ENCODE measurements around the gene DYRK1A.
A peak's percentile ranks its signal among the peaks of the same experiment; 100 is the strongest.

DYRK1A gene

GRCh38 chr21:37419228-37419906, 52.8 kb downstream of the DYRK1A start:
- ATAC-seq (no peak), DNase-seq (no peak)

DNA sequence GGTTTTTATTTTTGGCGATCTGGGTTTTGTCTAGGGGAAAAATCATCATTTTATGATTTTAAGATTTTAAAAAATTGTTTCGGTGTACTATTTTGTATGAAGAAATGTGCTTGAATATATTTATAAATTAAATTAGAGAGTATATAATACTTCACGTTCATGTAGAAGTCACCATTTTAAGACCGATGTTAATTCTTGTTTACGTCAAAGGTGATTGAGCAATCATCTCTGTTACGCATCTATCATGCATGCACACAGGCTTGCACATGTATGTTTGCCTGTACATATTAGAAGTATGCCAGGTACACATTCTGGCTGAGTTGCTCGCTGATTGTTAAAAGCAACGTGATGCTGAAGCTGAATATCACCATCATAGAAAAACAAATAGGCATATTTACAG, 54.7 kb downstream of the DYRK1A start:
- ATAC-seq (no peak), DNase-seq (no peak)

DNA sequence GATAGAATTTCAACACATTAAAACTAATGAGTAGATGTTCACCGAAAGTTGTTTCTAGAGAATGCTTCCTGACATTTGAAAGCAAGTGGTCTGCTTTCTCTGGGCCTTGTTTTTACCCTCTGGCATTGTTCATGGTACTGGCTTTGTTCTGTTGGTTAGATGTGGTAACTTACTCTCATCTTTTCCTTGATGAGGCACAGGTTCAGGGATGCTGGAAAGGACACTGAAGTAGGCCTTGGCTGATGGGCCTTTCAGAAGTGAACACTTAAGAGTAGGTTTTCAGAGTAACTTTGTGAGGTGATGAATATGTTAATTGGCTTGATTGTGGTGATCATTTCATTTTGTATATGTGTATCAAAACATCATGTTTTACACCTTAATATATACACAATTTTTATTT, 55.8 kb downstream of the DYRK1A start:
- DNase-seq: no peak
- peak; percentile 66 for ATAC-seq

GRCh38 chr21:37423103-37423502, 56.5 kb downstream of the DYRK1A start:
- no peak for DNase-seq
- ATAC-seq: no peak

GRCh38 chr21:37424396-37424795, 57.8 kb downstream of the DYRK1A start:
- DNase-seq: no peak

DNA sequence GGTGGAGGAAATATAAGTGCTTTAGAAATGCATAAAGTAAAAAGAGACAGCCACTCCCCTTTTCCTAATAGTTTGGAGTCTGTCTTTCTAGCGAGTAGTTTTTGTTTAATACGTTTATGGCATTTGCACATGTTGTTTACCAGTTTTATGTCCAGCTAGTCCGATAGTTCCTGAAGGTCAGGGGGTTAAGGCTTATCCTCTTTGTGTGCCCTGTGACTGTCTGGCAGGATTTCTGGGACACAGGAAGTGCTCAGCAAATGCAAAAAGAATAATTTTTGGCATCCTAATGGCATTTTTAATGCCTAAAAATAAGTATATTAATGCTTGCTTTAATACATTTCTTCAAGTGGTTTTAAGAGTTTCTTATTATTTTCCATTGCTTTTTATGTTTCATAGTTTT, 58.4 kb downstream of the DYRK1A start:
- ATAC-seq (no peak), DNase-seq (no peak)

More at GRCh38 chr21:37424396-37424795, 57.8 kb downstream of the DYRK1A start:
- ATAC-seq: no peak

DNA sequence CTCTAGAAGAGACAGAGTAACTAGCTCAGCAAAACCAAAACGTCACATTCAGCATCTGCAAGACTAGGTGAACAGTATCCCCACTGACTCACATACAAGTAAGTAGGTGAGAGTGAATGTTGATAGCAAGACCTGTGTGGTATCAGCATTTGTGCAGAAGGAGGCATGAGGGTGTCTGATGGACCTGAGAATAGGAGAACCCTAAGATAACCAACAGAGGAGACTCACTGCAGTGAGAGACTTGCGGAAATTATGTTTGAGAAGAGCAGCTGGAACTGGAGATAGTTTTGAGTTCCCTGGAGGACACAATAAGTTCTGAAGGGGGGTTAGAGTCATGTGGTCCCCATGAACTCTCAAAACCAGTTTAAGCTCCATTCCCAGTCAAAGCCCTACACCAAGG, 59.1 kb downstream of the DYRK1A start:
- DNase-seq: no peak
- no peak for ATAC-seq

DNA sequence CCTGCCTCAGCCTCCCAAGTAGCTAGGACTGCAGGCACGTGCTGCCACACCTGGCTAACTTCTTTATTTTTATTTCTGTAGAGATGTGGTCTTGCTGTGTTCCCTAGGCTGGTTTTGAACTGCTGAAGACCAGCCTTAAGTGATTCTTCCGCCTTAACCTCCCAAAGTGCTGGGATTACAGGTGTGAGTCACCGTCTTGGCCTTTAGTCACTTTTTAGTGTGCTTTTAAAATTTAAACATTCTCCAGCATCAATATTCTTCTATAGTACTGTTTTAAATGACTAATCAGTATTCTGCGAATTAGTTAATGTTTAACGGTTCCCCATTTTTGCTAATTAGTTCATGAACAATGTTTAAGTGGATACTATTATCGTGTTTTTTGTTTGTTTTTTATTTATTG, 60.6 kb downstream of the DYRK1A start:
- DNase-seq (no peak), ATAC-seq (no peak)

DNA sequence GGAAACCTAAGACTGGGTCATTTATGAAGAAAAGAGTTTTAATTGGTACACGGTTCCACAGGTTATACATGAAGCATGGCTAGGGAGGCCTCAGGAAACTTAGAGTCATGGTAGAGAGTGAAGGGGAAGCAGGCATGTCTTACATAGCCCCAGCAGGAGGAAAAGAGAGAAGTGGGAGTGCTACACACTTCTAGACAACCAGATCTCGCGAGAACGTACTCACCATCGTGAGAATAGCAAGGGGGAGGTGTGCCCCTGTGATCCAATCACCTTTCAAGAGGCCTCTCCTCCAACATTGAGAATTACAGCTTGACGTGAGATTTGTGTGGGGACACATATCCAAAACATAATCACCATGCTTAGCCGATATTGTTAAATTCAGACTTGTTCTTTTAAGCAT, 62.8 kb downstream of the DYRK1A start:
- ATAC-seq (no peak), DNase-seq (no peak)

DNA sequence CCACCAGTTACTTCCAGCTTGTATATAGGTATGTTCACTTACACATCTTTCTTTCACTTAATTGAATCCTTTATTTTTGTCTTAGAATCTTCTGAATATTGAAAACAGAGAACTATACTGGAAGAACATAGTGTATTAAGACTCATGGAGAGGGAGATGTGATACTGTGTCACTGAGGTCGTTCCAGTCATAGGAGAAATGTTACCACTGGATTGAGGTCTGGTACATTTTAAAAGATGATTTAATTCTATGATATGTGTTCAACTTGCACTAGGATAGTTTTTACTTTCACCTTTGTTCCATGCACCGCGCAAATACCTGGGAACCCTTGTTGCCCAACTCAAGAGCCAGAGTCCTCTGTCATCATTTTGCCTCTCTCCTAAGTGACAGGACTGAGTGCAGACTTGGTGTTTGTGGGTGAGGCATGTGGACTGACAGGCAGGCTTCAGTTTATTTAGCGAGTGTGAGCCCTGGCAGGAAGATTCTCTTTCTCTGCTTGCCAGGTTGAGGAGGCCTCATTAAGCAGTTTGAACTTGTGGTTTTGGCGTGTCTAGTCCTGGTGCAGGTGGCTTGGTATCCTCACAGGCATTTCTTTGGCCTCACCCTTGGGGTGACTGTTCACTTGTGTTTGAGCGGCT, 63.7 kb downstream of the DYRK1A start:
- no peak for ATAC-seq
- no peak for DNase-seq

- DNase-seq (no peak), ATAC-seq (no peak)
Measured at GRCh38 chr21:37431243-37431642, 64.7 kb downstream of the DYRK1A start.

- ATAC-seq: no peak
- DNase-seq: no peak
Measured at GRCh38 chr21:37432710-37433455, 66.3 kb downstream of the DYRK1A start.

- ATAC-seq: no peak
Measured at GRCh38 chr21:37433456-37433840, 66.9 kb downstream of the DYRK1A start.

DNA sequence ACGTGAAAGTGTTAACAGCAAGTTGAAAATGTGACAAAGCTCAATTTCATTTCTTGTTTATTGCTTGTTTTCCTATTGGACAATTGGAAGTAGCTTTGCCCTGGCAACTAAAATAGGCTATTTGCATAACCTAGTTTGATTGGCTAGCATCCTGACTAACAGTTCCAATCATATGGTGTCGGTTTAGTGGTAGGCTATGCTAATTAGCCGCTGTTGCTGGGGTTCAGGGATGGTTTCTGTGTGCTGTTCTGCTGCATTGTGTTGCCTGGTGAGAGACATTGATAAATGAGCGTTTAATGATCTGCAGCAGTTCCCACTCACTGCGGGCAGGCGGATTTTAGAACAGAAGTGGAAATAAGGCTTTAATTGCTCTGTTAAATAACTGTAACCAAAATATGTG, 68.5 kb downstream of the DYRK1A start:
- peak; percentile 98 for ATAC-seq

More at GRCh38 chr21:37433456-37433840, 66.9 kb downstream of the DYRK1A start:
- DNase-seq: no peak

DNA sequence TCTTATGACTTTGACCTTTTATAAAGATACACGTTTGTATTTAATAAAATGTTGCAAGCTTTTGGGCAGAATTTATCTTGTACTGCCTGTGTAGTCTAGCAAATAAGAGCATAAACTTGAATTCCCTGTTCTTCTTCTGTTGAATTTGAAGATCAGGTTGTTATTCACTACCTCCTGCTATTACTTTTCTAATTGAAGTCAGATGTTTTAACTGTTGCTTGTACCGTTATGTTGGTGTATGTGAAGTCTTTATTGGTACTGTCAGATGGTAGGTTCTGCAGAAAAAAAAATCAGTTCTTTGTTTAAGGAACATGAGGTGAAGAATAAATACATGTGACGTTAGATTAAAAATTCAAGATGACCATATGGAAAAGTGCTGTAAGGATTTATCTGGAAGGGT, 69.1 kb downstream of the DYRK1A start:
- DNase-seq (no peak), ATAC-seq (no peak)

More for the DNA sequence above, 68.5 kb downstream of the DYRK1A start:
- peak; percentile 40 for DNase-seq

DNA sequence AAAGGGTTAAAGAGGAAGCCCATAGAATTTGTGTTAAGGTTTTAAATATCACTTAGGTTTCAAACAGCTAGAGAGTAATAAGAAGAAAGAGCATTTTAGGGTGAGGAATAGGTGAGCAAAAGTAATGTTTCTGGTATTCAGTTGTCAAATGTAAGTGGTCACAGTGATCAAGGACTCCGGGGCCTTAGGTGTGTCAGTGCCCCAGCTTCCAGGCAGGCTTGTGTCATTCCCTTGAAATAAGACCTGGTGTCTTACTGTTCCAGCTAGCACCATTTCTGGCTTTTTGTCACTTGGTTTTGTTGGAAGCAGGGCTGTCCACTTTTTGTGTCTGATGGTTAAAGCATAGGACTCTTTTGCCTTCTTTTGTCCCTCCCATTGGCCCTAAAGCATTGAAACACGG, 69.6 kb downstream of the DYRK1A start:
- DNase-seq (no peak), ATAC-seq (no peak)

DNA sequence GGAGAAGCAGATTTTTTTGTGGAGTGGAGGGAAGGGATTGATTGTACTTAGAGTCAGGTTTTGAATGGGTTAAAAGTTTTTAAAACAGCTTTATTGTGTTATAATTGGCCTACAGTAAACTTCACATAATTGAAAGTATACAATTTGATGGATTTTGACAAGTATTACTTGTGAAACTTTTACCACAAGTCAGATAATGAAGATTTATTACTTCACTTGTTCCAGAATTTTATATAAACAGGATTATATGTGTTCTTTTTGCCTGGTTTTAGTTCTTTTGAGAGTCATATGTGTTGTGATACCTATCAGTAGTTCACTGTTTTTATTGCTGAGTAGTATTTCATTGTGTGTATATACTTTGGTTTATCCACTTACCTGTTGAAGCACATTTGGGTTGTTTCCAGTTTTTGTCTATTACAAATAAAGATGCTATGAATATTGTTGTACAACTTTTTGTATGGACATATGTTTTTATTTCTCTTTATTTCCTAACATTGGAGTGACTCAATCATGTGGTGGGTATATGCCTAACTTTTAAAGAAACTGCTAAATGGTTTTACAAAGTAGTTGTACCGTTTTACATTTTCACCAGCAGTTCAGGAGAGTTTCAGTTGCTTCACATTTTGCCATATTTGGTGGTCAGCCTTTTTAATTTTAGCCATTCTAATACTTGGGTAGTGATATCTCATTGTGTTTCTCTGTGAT, 71.0 kb downstream of the DYRK1A start:
- ATAC-seq (no peak), DNase-seq (no peak)

- DNase-seq: no peak
- no peak for ATAC-seq
Measured at GRCh38 chr21:37443683-37444082, 77.1 kb downstream of the DYRK1A start.

- ATAC-seq: no peak
- no peak for DNase-seq
Measured at GRCh38 chr21:37445228-37445627, 78.7 kb downstream of the DYRK1A start.

DNA sequence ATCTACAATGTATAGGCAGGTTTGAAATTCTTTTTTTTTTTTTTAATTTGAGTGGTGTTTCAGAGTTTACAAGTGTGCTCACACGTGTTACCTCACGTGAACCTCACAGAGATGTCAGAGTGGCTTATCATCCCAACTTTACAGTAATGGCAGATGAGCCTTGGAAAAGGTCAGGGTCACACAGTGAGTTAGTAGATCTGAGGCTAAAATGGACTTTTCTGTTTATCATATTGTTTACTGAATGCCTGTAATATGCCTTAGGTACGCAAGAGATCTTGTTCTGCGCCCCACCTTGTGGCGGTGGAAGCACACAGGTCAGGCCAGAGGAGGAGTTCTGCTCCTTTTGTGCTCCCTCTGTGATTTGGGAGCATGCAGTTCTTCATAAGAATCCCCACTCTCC, 80.0 kb downstream of the DYRK1A start:
- ATAC-seq (no peak), DNase-seq (no peak)

GRCh38 chr21:37447288-37447936, 80.8 kb downstream of the DYRK1A start:
- peak; percentile 11 for ATAC-seq

DNA sequence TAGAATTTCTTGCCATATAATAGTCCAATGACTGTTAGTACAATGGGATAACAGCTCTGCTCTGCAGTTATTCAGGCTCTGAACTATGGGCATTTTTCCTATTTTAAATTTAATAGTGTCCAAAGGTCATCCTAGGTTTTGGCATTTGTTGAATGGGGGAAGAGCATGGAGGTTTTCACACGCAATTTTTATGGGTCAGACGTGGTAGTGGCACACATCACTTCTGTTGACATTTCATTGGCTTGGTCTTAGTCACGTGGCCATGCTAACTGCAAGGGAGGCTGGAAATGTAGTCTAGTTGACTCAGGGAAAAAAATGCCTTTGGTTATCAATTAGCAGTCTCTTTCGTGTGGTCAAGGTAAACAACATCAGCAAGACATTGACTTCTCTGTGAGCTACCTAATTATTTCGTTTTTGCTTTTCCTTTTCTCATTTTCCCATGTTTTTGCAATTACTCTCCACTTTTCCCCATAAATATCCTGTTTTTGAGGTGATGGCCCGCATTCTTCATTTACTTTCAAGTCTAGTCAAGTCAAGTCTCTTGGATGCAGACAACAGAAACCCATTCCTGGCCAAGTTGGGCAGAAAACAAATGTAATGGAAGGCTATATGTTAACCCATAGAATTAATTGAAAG, 82.8 kb downstream of the DYRK1A start:
- ATAC-seq (no peak), DNase-seq (no peak)

More at GRCh38 chr21:37447288-37447936, 80.8 kb downstream of the DYRK1A start:
- no peak for DNase-seq
